ENCODE results near the gene ATP6V1G3.
"Not testable (repeated sequence)": the region's sequence is repeated elsewhere in the genome, so short reads cannot be mapped to it uniquely, and the experiment has no call there.

ATP6V1G3 gene

DNA sequence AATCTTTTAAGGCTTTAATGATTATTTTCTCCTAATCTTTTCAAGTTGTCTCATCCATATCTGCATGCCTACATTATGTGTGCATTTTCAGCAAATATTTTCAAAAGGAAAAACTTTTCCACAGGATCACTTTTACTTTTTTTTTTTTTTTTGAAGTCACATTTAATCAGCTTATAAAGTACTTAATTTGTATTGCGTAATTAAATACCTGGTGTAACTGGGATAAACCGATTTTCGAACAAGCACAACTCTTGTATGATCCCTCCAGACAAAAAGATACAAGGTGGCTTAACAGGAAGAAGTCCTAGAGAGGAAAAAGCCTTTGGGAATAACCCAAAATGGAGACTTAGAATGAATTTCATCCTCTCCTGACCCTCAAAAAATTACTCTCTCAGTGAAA, 1.3 kb upstream of the ATP6V1G3 start:
- no peak for DNase-seq

DNA sequence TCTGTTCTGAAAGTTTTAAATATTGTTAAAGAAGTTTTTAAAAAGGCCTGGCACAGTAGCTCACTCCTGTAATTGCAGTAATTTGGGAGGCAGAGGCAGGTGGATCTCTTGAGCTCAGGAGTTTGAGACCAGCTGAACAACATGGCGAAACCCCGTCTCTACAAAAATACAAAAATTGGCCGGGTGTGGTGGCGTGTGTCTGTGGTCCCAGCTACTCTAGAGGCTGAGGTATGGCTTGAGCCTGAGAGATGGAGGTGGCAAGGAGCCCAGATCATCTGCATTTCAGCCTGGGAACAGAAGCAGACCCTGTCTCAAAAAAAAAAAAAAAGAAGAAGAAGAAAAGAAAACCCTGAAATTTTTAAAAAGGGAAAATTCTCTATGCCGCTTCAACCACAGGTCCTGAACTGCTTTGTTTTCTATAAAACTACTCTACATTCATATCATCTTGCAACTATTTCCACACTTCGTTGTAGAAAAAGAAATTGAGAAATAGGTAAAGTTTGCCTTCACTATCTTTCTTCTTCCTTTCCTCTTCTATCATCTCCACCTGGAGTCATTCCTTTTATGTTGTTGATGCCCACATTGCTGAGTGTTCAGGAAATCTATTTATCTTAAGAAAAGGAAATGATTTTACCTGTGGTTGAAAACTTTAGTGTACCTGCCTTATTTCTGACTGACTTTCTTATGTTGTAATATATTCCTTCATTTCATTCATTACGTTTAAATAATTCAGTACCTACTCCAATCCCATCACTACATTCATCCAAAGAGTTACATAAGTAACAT, 1.7 kb downstream of the ATP6V1G3 start:
- DNase-seq: no peak

DNA sequence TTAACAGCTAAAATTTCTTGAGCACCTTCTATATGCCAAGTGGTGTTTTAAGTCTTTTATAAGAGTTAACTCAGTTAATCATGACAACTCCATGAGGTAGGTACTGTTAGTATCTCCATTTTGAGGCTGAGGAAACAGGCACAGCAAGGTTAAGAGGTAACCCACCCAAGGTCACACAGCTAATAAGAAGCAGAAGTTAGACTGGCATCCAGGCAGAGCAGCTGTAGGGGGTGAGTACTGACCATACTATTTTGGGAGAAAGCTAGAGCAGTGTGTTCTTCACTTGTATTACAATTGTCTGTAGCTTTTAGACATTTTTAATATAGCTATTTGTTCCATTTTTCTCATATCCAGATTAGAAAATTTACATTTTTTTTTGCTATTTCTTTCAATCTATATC, 4.8 kb downstream of the ATP6V1G3 start:
- no peak for DNase-seq

DNA sequence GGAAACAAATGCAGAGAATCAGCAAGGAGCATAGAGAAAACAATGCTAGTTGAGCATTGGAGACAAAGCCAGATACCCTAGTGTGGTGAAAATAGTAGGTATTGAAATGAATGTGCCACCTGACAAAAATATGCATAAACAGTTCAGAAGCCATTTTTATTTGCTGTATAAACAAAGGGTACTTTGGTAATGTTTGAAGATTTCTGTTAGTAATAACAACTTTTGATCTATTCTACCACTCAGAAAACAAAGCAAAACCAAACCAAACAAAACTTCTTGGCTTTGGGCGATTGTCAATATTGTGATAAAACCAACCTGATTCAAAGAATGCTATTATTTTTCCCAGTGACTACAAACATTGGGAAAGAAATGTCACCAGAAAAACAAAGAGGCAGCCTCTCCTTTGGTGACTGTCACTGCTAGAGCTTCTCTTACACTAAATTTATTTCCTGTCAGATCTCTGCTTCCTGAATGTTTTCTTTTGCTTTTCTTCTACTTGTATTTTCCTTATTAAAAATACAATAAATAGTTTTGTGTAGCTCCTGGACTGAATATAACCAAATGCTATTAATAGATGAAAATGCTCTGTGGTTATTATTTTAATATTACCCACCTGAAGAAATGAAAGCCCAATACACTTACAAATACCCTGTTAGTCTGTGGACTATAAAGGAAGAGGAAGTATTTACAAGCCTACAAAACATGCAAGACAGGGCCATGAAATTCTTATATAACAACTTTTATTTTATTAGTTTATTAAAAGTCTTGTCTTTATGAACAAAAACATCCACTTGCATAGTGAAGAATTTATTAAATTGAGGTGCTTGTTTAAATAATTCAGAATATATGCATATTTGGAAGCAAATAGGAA, 5.7 kb downstream of the ATP6V1G3 start:
- DNase-seq: no peak

DNA sequence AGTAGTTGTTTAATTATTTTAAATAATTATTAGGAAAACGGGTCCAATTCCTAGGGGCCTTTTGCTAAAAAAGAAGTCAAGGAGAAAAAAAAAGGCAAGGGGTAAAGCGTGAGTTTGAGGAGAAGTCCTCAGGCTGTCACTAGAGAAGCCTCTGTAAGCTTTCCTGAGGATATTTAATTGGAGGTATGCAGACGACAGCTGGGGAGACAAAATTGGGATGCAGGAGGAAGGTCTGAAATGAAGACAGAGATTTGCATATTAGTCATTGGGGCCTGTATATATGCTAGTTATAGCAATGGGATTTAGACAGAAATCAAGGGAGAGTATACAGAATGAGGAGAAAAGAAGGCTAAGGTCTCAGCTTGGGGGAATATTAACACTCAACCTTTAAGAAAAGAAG, 8.6 kb downstream of the ATP6V1G3 start:
- DNase-seq: no peak

- DNase-seq: no peak
Measured at GRCh38 chr1:198530953-198531352, 9.5 kb downstream of the ATP6V1G3 start.

GRCh38 chr1:198529414-198529813, 11.1 kb downstream of the ATP6V1G3 start:
- DNase-seq: no peak

DNA sequence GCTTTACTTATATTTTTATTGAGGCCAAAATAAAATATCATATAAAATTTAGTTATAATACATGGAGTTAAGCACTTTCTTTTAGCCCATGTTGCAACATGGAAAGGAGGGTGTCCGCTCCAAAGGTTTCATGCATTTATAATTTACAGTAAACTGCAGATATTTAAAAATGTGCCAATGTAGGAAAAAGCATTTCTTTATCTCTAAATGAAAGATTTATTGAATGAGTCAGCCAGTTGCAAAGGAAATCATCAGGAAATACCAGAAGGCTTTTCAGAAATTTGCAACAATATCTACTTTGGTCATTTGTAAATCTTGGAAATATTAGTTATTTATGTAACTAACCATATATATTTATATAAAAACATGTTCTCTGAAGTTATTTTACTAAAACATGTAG, 12.1 kb downstream of the ATP6V1G3 start:
- no peak for DNase-seq

DNA sequence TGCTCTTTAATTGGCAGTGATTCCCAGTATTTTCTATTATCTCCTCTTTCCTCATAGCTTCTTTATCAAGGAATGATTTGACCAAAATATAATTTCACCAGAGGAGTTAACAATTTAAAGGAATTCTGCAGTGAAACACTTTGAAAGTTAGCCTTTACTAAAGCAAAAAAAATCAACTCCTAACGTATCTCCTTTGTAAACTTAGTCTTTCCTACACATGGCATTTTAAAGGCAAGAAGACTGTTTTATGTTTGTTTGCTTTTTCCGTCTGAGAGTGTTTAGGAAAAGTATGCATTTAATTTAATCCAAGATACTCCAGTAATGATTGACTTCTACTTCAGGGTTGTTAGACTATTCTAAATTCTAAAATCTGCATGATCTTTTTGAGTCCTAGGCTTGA, 15.9 kb downstream of the ATP6V1G3 start:
- no peak for DNase-seq

- DNase-seq: not testable (repeated sequence)
Measured at GRCh38 chr1:198524127-198524526, 16.4 kb downstream of the ATP6V1G3 start.

- no peak for DNase-seq
Measured at GRCh38 chr1:198523182-198523950, 17.1 kb downstream of the ATP6V1G3 start.

DNA sequence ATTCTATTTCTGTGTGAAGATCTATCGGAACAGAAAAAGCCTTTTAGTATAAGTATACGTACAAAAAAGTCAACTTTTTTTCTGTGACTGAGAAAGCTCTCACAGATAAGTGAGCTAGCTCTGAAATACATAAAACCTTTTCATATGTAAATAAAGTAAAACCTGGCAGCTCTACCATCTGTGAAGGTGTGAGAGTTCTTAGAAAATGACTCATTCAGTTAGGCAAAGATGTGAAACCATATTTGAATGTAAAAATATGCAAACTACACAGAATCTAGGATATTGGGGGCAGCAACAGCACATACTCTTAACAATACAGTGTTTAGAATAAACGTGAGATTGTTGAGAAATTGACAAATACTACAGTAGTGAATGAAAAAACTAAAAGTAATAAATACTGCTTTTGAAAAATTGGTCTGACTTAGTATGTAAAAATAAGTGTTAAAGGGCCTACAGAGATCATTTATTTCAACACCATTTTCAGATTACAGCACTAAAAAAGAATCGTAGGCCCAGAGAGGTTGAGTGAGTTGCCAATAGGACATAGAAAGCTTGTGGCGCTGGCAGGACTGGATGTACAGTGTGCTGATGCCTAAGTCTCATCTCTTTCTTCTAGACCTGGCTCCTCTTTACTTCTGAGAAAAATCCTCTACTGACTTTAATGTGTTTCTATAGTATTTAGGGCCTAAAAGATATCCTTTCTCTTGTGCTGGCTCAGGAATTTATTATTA, 19.8 kb downstream of the ATP6V1G3 start:
- DNase-seq: no peak

GRCh38 chr1:198519639-198520501, 20.6 kb downstream of the ATP6V1G3 start:
- no peak for DNase-seq

- DNase-seq: no peak
Measured at GRCh38 chr1:198517623-198518199, 22.8 kb downstream of the ATP6V1G3 start.

- no peak for DNase-seq
Measured at GRCh38 chr1:198500096-198500495, 40.4 kb downstream of the ATP6V1G3 start.

GRCh38 chr1:198499588-198499987, 40.9 kb downstream of the ATP6V1G3 start:
- DNase-seq: no peak

GRCh38 chr1:198498881-198499280, 41.6 kb downstream of the ATP6V1G3 start:
- no peak for DNase-seq

DNA sequence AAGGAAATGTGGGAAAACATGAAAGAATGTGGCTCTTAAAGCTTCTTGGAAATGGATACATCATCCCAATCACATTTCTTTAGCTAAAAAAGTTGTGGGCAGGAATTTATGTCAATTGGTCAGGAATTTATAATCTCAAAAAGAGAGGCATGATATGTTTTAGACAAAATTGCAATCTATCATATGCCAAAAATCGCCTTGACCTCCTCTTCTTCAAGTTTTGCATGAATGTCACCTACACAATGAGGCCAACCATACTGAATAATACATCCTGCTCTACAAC, 42.4 kb downstream of the ATP6V1G3 start:
- DNase-seq: no peak

DNA sequence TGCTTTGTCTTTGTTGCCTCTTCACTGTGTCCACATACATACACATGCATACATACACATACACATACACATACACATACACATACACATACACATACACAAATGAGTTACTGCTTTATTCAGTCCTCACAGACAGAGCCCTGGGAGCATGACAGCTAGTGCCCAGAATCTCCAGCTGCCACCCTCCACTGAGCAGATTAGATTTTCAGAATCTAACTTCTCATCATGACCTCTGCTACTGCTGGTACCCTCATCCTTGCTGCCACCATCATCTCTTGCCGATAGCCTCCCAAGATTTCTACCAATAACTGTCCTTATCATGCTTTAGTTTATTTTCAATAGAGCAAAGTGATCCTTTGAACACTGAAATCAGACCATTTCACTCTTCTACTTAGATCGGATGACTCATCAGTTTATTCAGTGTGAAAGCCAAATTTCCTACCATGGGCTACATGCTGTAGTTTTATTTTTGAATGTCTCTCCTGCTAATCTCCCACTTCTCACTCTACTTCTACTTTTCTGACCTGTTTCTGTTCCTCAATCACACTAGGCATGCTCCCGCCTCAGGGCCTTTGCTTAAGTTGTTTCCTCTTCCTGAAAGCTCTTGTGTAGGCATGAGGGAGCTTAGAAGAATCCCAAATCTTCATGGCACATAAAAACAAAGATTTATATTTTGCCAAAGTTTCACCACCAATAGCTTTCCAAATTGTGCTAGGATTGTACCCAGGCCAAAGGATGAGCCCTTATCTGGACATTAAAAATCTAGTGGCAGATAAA, 43.0 kb downstream of the ATP6V1G3 start:
- DNase-seq: no peak

All from activated effector memory CD4-positive, alpha-beta T cell treated with Interleukin-2 at 50 U/mL for 16 hours (primary cell).